T-helper 1 cell treated with Interleukin-12 subunit alpha and Interleukin-12 subunit beta and Interleukin-4 antibody, amounts not matched to agents 30 μg/mL and 1 μg/mL, for 36 hours (primary cell): ENCODE measurements around the gene ZNF536.
"Not testable (repeated sequence)": the region's sequence is repeated elsewhere in the genome, so short reads cannot be mapped to it uniquely, and the experiment has no call there.

ENCODE experiments used
- H3K27ac Mint-ChIP-seq: one replicate; pipeline ENCODE4 v1.8.0; 2021; ENCODE audit warnings: mild to moderate bottlenecking, mixed read lengths
- H3K27me3 Mint-ChIP-seq: one replicate; pipeline ENCODE4 v1.8.0; 2021; ENCODE audit warnings: low read depth, mixed read lengths
- H3K36me3 Mint-ChIP-seq: one replicate; pipeline ENCODE4 v1.8.0; 2021; ENCODE audit warnings: low read depth, mixed read lengths
- H3K4me1 Mint-ChIP-seq: one replicate; pipeline ENCODE4 v1.8.0; 2021; ENCODE audit warnings: low read depth, mixed read lengths
- H3K4me3 Mint-ChIP-seq: one replicate; pipeline ENCODE4 v1.8.0; 2021; ENCODE audit warnings: mild to moderate bottlenecking, moderate library complexity, mixed read lengths
- H3K9me3 Mint-ChIP-seq: one replicate; pipeline ENCODE4 v1.8.0; 2021; ENCODE audit warnings: mixed read lengths

ZNF536 gene

GRCh38 chr19:30336290-30336689 is 35.9 kb upstream of the ZNF536 start:
- H3K4me1 Mint-ChIP-seq = no peaks in the 10 kb centered on the region
- H3K36me3 Mint-ChIP-seq = no peaks in the 10 kb centered on the region
- H3K27me3 Mint-ChIP-seq = no peaks in the 10 kb centered on the region
- no peak overlapping the region for H3K4me3 Mint-ChIP-seq
- no peak overlapping the region for H3K27ac Mint-ChIP-seq
- no peaks in the 10 kb centered on the region for H3K9me3 Mint-ChIP-seq

- no peak overlapping the region for H3K4me3 Mint-ChIP-seq
- no peak overlapping the region for H3K27ac Mint-ChIP-seq
- no peaks in the 10 kb centered on the region for H3K36me3 Mint-ChIP-seq
- no peaks in the 10 kb centered on the region for H3K4me1 Mint-ChIP-seq
- H3K9me3 Mint-ChIP-seq = no peaks in the 10 kb centered on the region
- H3K27me3 Mint-ChIP-seq = no peaks in the 10 kb centered on the region
Observed at GRCh38 chr19:30338041-30338456, 34.1 kb upstream of the ZNF536 start.

- Mint-ChIP-seq H3K27me3 (no peaks in the 10 kb centered on the region), H3K4me3 (no peak overlapping the region), H3K27ac (no peak overlapping the region), H3K36me3 (no peaks in the 10 kb centered on the region), H3K4me1 (no peaks in the 10 kb centered on the region), H3K9me3 (no peaks in the 10 kb centered on the region)
Observed at GRCh38 chr19:30338878-30339623, 33.1 kb upstream of the ZNF536 start.

DNA sequence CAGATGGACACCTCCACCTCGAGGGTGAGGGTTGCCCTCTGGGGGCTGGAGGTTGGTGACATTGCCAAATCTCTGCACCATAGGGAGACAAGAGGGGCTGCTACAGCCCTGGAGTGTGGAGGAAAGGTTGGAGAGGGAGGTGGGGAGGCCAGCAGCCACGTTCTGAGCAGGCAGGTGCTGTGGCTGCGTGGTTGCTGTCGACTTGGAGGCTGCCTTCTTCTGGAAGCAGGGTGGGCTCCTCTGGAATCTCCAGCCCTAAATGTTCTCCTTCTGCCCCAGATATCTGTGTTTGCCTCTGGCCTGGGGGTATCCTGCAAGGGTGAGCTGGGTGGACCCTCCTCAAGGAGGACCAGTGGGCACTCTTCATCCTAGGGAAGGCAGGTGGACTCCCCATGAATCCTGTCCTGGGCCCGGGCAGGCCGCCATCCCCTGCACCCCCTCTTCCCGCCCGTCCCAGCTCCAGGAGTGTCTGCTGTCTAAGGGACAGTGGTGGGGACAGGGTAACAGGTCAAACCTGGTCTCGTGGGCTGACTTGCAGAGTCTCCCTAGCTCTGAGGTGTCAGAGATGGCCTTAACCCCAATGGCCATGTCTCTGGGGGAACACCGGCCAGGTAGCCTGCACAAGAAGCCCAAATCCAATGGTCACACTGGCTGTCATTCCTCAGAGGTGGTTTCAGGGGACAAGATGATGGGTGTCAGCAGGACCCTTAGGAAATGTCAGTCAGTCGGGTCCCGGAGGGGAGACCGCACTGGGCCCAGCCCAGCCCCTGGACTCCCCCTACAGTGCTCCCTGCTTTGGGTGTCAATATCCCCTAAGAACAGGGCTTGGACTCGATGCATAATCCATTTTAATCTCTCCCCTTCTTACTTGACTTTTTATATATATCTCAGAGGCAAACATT is 32.3 kb upstream of the ZNF536 start:
- Mint-ChIP-seq H3K36me3 (no peaks in the 10 kb centered on the region), H3K4me3 (no peak overlapping the region), H3K27ac (no peak overlapping the region), H3K27me3 (no peaks in the 10 kb centered on the region), H3K9me3 (no peaks in the 10 kb centered on the region), H3K4me1 (no peaks in the 10 kb centered on the region)

DNA sequence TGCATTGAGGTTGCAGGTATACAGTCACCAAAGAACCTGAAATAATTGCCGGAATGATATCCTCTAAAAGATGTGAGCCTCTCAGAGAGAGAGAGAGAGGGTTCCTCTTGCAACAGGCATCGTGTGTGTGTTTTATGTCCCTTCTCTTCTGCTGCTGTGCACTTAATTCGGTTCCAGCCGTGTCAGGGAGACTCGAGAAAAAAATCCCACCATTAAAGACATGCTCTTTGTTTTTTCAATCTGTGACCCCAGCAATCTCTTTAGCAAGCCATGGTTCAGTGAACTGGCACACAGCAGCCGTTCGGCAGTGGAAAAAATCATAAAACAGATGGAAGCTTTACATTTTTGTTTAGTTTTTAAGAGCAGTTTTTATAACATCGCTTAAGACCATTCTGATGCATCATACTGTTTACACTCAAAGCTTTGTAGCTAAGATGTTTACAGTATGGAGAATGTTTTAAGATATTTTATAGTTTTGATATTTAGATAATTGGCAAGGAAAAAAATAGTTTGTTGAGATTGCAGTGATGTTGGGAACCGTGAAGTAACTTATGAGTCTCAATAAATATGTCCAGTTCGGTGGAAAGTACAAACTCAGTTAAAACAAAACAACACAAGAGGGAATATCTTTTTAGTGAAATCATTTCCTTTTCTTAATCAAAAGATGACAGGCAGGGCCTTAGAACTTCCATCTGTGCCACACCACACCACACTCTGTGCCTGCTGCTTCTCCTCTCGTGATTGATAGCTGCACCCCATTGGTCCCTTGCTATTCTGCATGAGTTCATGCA is 31.2 kb upstream of the ZNF536 start:
- no peaks in the 10 kb centered on the region for H3K4me1 Mint-ChIP-seq
- H3K27ac Mint-ChIP-seq = no peak overlapping the region
- H3K4me3 Mint-ChIP-seq = no peak overlapping the region
- no peaks in the 10 kb centered on the region for H3K36me3 Mint-ChIP-seq
- no peaks in the 10 kb centered on the region for H3K27me3 Mint-ChIP-seq
- no peaks in the 10 kb centered on the region for H3K9me3 Mint-ChIP-seq

- Mint-ChIP-seq H3K27ac (no peak overlapping the region), H3K27me3 (no peaks in the 10 kb centered on the region), H3K9me3 (no peaks in the 10 kb centered on the region), H3K36me3 (no peaks in the 10 kb centered on the region), H3K4me1 (no peaks in the 10 kb centered on the region), H3K4me3 (no peak overlapping the region)
Observed at GRCh38 chr19:30341611-30342201, 30.5 kb upstream of the ZNF536 start.

GRCh38 chr19:30342901-30343300 is 29.3 kb upstream of the ZNF536 start:
- no peak overlapping the region for H3K27ac Mint-ChIP-seq
- no peaks in the 10 kb centered on the region for H3K27me3 Mint-ChIP-seq
- no peak overlapping the region for H3K4me3 Mint-ChIP-seq
- H3K4me1 Mint-ChIP-seq = no peaks in the 10 kb centered on the region
- H3K36me3 Mint-ChIP-seq = no peaks in the 10 kb centered on the region
- H3K9me3 Mint-ChIP-seq = no peaks in the 10 kb centered on the region

DNA sequence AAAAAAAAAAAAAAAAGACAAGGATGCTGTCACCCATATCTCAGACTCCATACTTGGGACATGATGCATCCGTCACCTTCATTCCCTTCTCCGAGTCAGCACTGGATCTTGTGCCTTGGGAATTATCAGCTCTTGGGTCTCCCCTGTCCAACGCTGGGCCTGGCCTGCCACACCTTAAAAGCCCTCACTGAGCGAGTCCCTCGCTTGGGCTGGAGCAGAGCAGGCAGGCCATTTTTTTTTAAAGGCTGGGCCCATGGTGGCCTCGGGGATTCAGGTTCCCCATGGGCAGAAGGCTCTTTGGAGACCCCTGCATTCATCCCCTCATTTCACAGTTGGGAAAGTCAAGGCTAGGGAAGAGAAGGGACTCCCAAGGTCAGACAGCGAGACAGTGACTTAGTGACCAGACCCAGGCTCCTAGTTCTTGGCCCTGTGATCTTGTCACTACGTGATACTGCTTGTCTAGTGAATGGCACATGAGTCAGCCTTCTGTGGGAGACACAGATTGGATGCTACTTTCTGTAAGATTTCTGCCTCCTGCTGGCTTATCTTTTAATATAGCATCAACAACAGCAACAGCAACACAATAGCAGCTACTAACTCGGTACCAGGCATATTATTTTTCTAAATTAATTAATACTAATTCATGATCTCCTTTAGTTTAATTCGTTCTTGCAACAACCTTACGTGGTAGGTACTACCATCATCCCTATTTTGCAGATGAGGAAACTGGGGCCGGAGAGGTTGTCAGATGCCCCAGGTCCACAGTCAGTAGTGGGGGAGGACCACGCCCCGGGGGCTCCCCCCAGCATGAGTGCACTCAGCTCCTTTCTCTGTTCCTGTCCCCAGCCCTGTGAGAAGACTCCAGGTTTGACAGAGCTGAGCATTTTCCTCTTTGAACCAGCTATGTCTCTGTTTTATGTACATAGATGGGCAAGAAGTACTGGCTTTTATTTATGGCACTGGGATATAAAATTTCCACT is 27.4 kb upstream of the ZNF536 start:
- Mint-ChIP-seq H3K36me3 (no peaks in the 10 kb centered on the region), H3K4me1 (no peaks in the 10 kb centered on the region), H3K27me3 (no peaks in the 10 kb centered on the region), H3K9me3 (no peaks in the 10 kb centered on the region), H3K27ac (no peak overlapping the region), H3K4me3 (no peak overlapping the region)

DNA sequence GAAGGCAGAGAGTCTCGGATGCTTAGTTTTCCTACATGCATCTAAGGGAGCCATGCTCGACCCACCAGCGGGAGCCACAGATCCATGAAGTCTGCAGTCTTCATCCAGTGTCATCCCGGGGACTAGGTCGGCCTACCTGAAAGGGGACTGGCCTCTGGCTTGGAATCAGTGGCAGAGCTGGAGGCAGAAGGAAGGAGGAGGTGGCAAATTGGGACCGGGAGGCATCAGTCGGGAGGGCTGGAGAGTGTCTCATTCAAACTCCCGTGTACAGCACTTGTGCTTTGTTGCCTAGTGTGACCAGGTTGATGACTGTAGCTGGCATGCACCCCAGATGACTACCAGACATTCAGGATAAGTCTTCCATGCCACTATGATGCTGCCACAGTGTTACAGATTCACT is 26.5 kb upstream of the ZNF536 start:
- Mint-ChIP-seq H3K9me3 (no peaks in the 10 kb centered on the region), H3K4me1 (no peaks in the 10 kb centered on the region), H3K36me3 (no peaks in the 10 kb centered on the region), H3K27ac (no peak overlapping the region), H3K27me3 (no peaks in the 10 kb centered on the region), H3K4me3 (no peak overlapping the region)

DNA sequence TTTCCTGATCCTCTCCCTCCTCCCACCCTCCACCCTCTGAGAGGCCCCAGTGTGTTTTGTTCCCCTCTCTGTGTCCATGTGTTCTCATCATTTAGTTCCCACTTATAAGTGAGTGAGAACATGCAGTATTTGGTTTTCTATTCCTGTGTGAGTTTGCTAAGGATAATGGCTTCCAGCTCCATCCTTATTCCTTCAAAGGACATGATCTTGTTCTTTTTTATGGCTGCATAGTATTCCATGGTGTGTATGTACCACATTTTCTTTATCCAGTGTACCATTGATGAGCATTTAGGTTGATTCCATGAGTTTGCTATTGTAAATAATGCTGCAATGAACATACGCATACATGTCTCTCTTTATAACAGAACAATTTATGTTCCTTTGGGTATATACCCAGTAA is 25.7 kb upstream of the ZNF536 start:
- H3K9me3 Mint-ChIP-seq, H3K36me3 Mint-ChIP-seq, H3K4me3 Mint-ChIP-seq, H3K27ac Mint-ChIP-seq, H3K4me1 Mint-ChIP-seq, H3K27me3 Mint-ChIP-seq: not testable (repeated sequence)

GRCh38 chr19:30349131-30349730 is 23.0 kb upstream of the ZNF536 start:
- no peak overlapping the region for H3K27ac Mint-ChIP-seq
- no peak overlapping the region for H3K4me3 Mint-ChIP-seq
- H3K9me3 Mint-ChIP-seq = no peaks in the 10 kb centered on the region
- H3K36me3 Mint-ChIP-seq = no peaks in the 10 kb centered on the region
- H3K27me3 Mint-ChIP-seq = no peaks in the 10 kb centered on the region
- H3K4me1 Mint-ChIP-seq = no peaks in the 10 kb centered on the region

GRCh38 chr19:30350692-30351663 is 21.2 kb upstream of the ZNF536 start:
- Mint-ChIP-seq H3K4me3 (no peak overlapping the region), H3K4me1 (no peaks in the 10 kb centered on the region), H3K36me3 (no peaks in the 10 kb centered on the region), H3K27me3 (no peaks in the 10 kb centered on the region), H3K27ac (no peak overlapping the region), H3K9me3 (no peaks in the 10 kb centered on the region)
